NCI-H82 treated with DMSO at 0.1 percent for 48 hours (cell line): Measurements from ENCODE around the gene HERPUD1.
"Not testable (repeated sequence)": the region's sequence is repeated elsewhere in the genome, so short reads cannot be mapped to it uniquely, and the experiment has no call there.

Source experiments
- DNase-seq: peaks from one replicate; lab custom pipeline; 2025; ENCODE audit not compliant: unreplicated experiment; lab: John Stamatoyannopoulos, UW

Gene HERPUD1

DNA sequence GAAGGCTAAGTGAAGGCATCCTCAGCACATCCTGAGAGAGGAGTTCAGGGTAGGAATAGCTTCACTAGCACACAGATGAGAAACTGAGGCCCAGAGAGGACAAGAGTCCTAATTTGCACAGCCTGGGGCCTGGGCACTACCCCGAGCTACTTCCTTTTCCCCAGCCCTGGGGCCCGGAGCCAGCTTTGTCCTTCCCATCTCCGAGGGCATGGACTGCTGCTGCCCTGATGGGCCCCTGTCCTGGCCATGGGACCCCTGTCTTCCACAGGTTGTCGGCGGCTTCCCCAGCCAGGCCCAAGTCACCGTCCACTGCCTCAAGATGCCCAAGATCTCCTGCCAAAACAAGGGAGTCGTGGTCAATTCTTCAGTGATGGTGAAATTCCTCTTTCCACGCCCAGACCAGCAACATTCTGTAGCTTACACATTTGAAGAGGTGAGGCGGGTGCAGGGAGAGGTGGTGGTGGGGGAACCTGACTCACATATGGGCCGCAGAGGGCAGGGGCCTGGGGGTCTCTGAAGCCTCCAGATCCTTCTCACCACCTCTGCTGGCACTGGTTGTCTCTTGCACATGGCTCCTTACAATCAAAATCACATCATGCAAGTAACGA, 46.0 kb downstream of the HERPUD1 start:
- no peak for DNase-seq

GRCh38 chr16:56980201-56980535, 48.2 kb downstream of the HERPUD1 start:
- DNase-seq = no peak

DNA sequence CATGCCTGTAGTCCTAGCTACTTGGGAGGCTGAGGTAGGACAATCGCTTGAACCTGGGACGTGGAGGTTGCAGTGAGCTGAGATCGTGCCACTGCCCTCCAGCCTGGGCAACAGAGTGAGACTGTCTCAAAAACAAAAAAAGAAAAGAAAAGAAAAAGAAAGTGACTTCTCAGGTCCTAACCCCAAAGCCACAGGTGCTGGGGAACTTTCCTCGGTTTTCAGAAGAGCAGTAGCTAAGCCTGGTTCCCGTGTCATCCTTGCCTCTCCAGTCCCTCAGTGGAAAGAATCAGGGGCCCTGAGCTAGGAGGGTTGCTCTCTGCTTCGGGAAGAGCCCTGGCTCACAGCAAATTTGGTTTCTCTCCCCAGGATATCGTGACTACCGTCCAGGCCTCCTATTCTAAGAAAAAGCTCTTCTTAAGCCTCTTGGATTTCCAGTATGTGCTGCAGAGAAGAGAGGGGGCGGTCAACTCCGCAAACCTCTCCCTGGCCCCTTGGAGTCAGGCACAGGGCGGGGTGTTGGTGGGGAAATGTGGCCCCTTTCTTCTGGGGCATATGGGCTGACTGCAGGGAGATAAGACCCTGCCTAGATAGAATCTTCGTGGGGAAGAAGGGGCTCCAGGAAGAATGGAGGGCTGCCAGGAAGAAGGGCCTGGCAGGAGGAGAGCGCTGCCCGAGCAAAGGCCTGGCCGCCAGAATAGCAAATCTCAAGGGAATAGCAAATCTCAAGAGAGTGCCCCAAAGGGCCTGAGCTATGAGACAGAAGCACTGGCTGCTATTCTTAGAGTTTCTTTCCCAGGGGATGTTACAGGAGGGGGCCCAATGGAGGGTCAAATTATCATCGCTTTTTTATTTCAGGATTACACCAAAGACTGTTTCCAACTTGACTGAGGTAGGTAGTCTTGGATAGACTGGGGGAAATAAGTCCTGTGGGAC, 49.1 kb downstream of the HERPUD1 start:
- no peak for DNase-seq

- DNase-seq = no peak
These were observed 49.9 kb downstream of the HERPUD1 start for GRCh38 chr16:56981729-56982271.

- DNase-seq = no peak
These were observed 50.8 kb downstream of the HERPUD1 start for GRCh38 chr16:56982695-56983094.

DNA sequence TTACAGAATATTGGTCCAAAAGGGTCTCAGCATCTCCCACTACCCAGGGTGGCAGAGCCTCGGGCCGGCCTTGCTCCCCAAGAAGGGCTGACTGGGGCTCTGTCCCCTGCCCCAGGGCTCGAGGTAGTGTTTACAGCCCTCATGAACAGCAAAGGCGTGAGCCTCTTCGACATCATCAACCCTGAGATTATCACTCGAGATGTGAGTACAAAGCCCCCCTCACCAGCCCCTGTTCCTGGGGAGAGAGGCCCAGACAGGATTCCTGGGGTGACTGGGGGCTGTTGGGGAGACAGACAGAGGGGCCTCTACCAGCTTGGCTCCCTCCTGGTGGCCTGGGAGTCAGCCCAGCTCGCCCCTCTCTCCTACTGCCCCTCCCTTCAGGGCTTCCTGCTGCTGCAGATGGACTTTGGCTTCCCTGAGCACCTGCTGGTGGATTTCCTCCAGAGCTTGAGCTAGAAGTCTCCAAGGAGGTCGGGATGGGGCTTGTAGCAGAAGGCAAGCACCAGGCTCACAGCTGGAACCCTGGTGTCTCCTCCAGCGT, 51.3 kb downstream of the HERPUD1 start:
- no peak for DNase-seq

DNA sequence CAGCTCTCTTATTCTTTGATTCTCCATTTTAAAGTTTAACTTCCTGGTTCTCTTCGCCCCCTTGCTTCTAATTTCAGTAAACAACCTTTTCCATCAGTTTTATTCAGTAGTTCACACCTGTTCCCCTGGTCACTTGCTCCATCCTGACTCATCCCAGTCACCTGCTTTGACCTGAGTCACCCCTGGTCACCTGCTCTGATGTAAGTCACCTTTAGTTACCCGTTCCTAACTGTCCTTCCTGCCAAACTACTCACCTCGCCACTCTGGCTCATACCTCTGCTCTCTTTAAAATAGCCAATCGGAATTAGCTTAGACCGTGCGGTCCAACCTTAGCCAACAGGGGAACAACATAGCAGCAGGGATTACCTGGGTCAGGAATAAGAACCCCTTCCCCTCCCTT, 52.7 kb downstream of the HERPUD1 start:
- DNase-seq = no peak

DNA sequence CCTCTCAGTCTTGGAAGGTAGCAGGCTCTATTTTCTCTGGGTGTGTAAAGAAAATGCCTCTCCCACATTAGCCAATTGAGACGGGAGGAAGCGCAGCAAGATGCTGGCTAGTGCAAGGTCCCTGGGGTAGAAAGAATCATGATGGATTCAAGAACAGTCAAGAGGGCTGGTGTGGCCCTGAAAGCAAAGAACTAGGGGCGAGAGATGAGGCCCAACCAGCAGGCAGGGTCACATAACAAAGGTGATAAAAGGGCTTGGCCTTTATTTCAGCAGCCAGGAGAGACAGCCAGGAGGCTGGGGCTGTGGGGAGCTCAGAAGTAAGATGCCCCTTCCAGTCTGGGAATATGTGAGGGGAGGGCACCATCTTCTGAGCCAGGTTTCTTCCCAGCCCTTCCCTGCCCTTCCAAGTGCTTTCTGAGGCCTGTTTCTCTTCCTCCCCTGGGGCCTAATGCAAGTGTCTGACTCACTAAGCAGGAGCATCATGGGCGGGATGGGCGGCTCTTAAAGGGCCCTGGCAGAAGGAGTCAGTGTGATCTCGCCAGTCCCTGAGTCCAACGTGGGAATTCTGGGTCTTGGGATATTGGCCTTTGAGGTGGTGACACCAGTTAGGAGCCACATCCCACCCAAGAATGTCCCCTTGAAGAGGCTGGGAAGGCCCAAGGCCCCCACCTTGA, 53.5 kb downstream of the HERPUD1 start:
- DNase-seq = no peak

- DNase-seq = no peak
These were observed 54.0 kb downstream of the HERPUD1 start for GRCh38 chr16:56985962-56986360.

- DNase-seq = no peak
These were observed 54.4 kb downstream of the HERPUD1 start for GRCh38 chr16:56986361-56986760.

- DNase-seq = not testable (repeated sequence)
These were observed 55.0 kb downstream of the HERPUD1 start for GRCh38 chr16:56986908-56987307.

- DNase-seq = no peak
These were observed 55.8 kb downstream of the HERPUD1 start for GRCh38 chr16:56987692-56988091.

DNA sequence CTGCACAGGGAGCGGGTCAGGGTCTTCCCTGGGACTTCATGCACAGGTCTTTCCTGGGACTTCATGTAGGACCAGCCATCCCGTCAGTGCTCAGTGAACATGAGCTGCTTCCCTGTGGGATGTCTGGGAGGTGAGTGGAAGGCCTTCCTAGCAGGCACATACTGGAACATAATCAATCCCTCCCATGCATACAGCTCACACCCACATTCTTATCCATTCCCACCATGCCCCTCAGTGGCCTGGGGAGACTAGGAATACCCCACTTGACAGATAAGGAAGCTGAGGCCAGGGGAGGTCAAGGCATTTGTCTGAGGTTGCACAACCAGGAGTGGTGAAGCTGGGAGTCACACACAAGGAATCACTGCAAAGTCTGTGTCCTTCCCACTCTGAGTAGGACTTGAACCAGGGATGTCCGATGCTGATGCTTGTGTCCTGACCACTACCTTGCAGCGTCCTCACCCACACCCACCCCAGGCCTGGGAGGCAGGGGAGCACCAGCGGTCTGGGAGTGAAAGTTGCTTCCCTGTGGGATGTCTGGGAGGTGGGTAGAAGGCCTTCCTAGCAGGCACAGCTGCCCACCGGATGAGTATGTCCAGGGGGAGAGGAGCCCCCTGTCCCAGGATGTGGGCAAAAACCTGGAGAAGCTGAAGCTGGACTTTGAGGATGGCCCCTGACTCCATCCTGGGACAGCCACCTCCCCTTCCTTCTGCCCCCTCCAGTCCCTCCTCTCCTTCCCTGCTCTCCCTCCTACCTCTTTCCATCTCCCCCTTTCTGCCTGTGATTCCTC, 56.4 kb downstream of the HERPUD1 start:
- DNase-seq = no peak

DNA sequence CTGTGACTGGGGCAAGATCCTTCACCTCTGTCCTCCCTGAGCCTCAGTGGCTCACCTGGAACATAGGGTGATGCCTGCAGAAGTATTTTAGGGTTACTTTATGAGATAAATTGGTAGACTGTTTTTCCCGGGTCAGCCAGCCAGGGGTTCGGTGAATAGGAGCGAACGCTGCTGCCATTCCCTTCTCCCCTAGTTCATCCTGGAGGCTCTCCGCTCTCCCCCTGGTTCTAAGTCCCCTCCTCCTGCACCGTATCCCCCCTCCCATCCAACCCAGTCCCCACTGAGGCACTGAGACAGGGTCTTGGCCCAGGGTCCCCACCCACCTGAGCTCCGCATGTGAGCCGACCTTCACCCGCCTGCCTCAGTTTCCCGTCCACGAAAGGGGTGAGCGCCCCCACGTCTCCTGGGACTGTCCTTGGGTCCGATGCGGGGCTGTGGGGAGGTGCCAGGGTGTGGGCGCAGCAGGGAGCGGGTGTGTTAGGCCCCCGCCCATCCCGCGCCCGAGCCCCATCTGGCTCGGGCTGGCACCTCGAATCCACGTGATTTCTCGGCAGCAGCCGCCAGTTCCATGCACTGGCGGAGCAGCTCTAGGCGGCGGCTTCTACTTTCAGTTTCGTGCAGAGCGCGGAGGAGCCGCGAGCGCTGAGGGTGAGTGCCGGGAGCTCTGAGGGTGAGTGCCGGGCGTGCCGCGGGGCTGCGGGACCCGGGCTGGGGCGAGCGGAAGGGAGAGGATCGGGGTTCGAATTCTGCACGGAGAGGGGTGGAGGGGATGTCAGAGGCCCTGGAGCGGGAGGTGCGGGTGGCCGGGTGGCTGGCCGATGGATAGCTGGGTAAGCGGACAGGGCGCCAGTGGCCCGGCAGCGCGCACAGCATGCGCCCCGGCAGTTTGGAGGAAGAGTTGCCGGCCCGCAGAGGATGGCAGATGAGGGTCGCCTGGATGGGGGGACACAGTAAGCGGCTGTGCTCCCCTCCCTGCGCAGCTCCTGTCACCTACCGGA, 57.3 kb downstream of the HERPUD1 start, which contains the start of gene NLRC5:
NLRC5 (plus strand) TSS at position 610 of the 998 bp plus-strand sequence. CDS start 31,156 bp downstream, outside the sequence.
- no peak for DNase-seq

GRCh38 chr16:56989988-56990387, 58.0 kb downstream of the HERPUD1 start:
- no peak for DNase-seq

- no peak for DNase-seq
These were observed 58.7 kb downstream of the HERPUD1 start for GRCh38 chr16:56990407-56991286.

GRCh38 chr16:56992431-56992830, 60.5 kb downstream of the HERPUD1 start:
- not testable (repeated sequence) for DNase-seq

DNA sequence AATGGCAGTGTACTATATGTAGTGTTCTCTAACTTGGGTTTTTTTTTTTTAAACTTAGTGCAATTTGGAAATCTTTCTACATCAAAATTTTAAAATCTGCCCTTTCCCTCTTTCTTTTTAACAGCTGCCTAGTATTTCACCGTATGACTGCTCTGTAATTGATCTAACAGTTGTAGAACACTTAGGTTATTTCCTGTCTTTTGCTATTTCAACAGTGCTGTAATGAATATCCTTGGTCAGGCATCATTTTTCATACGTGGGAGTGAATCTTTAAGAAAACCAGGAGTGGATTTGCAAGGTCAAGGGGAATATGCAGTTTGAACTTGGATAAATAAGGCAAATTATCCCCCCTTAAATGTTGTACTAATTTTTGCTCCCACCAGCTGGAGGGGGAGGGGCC, 61.3 kb downstream of the HERPUD1 start:
- DNase-seq = no peak
